Measurements from ENCODE around the gene CBFA2T3.

Gene CBFA2T3

DNA sequence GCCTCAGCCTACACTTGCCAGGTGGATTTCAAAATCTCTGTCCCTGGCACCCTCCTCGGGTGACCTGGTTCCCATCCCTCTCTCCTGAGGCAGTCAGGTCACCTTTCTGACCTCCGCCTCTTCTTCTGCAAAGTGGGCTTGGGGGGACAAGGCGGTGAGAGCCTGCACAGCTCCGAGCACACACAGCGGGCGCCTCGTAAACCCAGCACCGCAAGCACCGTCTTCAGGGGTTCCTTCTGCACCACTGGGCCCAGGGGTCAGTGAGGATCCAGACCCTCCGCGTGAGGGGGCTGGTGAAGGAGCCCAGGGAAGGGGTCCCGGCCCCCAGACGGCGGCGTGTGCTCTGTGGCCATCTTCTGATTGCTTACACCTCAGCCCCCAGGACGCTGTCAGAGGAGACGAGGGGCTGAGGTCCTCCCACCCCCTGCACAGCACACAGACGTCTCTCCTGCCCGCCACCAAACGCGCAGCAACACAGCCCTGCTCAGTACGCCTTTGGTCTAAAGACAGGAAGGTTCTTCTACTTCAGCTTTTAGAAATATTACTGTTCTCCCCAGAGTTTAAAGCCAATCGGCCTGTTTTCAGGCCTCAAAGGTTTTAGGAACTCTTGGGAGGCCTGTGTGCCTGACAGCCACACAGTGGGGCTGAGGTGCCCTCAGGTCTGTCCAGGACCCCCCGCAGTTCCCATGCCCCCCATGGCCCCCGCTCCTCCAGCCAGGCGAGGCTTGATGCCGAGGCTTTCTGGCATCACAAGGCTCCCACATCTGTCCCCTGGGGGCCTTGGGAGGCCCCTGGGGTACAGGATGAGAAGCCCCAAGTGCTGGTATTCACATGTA, 2.7 kb downstream of the CBFA2T3 start:
- DNase-seq, result no peak

DNA sequence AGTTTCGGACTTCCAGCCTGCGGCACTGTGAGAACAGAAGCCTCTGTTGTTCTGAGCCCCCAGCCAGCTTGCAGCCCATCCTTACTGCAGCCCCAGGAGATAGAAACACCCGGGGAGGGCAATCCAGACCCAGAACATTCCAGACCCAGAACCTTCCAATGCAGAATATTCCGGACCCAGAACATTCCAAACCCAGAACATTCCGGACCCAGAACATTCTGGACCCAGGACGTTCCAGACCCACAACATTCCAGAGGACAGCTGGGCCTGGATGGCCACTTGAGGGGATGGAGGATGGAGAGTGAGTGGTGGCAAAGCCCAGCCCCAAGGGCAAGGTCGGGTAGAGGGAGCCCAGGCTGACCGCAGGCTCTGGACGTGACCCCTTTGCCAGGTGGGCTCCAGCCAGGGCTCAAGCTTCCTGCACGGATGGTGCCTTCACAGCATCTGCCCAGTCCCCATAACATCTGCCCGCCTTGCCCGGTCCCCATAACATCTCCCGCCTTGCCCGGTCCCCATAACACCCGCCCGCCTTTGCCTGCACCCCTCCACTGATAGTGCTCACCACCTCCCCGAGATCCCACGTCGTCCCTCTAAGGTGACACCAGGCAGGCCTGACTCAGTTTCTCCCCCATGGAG, 3.5 kb downstream of the CBFA2T3 start:
- no peak for DNase-seq

DNA sequence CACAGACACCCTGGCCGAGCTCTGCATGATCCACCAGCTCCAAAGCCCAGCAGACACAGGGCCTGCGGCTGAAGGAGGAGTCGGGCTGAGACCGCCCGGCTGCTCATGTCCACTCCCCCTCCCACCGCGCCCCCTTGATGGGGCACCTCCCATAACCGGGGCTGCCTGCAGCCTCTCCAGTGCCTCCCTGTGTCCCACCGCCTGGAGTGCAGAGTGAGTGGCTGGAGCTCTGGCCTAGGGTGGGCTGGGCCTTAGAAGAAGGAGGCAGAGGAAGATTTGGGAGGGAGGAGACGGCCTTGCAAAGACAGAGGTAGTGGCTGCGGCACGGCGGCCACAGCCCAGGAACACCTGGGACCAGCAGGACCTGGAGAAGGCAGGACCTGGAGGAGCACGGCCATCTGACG, 4.0 kb downstream of the CBFA2T3 start:
- no peak for DNase-seq

DNA sequence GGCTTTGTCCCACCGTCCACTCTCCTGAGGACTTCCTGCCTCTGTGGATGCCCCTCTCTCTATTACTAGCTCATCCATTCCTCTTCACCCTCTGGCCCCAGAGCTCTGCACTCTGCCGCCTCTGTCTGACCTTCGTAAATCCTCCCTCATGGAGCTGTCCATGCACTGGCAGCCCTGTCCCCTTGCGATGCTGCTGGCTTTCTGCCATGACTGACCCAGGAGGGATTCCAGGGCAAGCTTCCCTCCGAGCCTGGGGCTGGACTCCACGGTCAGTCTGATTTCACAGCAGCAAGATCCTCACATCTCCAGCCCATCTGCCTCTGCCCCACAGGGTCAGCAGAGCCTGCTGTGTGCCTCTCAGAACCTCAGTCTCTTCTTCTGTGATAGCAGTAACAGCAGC, 4.7 kb downstream of the CBFA2T3 start:
- no peak for DNase-seq

DNA sequence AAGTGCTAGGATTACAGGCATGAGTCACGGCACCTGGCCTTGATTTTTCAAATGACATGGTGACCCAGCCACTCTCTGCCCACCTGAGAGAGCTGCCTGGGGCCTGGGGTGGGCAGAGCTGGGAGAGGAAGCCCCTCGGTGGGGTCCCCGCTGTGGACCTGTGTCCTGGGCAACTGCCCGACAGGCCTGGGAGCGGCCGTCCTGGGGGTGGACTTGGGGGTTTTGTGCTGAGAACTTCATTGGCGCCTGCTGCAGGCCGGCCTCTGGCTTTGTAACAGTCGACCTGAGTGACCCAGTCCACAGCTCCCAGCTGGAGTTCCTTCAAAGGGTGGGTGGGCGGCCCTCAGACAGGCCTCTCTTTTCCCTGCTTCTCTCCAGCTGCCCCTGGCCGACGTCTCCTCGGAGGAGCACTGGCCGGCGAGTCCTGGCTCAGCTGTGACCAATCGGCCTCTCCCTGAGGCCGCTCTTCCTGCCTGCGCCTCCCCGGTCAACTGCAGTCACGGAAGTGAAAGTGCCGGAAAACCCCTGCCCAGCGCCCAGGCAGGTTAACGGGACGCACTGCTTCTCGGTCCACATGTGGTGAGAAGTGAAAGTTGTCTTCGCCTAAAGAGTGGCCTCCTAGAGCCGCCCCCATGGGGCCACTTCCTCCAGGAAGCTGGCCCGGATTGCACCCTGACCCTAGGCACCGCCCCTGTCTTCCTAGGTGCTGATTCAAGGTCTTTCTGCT, 5.5 kb downstream of the CBFA2T3 start:
- DNase-seq, result no peak

DNA sequence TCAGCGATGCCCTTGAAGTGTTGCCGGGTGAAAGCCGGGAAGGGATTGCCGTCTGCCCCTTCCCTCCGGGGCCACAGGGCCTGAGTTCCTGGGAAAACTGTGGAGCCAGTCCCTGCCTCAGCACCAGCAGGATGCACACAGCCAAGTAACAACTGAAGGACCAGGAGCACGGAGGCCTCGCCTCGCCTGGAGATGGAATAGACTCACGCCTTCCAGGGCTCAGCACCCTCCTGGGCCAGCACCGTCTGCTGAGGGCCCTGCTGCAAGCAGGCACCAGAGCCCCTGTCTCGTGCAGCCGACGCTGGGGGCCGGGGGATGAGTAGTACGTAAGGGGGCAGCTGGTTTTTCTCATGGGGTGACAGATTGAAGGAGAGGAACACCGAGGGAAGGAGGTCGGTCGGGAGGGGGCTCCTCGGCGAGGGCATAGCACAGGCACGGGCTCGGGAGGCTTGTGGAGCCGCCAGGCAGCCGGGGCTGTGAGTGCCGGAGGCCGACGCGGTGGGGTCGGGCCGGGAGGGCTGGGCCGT, 6.4 kb downstream of the CBFA2T3 start:
- no peak for DNase-seq

DNA sequence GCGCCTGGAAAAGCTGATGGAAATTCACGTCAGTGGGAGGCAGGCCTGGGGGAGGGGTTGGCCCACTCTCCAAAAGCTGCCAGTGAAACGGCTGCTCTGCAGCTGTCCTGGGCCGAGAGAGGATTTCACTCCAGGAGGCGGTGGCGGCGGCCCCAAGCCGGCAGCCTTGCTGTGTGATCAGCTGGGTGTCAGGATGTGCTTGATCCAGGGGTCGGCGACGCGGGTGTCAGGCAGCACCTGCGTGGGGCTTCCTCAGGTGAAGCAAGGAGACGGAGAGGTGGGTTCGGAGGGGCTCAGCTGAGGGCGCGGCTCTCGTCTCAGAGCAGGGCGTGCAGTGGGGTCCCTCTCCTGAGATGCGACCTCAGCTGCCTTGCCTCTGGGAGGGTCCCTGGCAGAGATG, 7.0 kb downstream of the CBFA2T3 start:
- DNase-seq, result no peak

DNA sequence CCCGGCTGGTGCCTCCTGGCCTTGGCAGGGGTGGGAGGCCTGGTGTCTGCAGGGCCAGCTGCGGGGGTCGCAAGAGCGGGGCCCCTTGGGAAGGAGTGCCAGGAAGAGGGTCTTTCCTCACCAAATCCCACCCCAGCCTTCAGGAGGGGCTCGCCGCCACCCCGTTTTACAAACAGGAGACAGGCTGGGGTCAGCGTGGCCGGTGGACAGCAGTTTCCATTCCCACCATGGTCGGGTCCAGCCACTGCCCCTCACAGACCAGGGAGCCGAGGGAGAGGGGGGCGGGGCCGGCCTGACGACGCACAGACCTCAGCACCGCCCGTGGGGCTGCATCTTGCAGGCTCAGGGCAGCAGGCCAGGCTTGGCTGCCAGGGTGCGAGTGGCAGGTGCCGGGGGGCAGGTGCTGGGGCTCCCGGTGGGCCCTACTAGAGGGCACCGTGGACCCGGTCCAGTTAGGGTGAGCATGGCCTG, 7.6 kb downstream of the CBFA2T3 start:
- DNase-seq, result no peak

DNA sequence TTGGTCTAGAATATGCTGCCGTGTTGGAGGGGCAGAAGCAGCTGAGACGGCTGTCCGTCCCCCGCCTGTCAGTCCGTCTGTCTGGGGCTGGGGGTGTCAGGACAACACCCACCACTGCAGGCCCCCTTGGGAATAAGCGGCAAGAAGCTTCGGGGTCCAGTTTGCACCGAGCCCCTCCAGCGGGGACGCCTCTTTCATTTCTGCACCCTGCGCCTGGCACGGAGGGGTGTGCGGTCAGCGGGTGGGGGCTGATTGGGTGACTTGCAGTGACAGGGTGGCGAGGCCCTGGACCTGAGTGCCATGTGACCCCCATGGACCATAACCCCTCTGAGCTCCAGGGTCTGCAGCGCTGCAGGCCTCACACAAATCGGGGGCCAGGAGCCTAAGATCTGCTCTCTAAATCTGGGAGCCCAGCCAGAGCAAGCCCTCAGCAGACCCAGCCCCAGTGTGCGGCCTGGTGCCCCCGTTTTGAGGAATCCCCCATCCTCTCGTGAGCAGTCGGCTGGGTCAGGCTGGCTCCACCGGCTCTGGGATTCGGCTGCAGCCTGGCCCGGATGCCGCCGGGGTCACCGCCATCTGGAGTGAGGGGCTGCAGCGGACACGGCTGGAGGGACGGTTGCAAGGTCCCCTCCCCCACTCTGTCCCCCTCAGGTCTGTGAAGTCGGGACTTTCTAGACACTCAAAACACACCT, 8.3 kb downstream of the CBFA2T3 start:
- DNase-seq, result no peak

DNA sequence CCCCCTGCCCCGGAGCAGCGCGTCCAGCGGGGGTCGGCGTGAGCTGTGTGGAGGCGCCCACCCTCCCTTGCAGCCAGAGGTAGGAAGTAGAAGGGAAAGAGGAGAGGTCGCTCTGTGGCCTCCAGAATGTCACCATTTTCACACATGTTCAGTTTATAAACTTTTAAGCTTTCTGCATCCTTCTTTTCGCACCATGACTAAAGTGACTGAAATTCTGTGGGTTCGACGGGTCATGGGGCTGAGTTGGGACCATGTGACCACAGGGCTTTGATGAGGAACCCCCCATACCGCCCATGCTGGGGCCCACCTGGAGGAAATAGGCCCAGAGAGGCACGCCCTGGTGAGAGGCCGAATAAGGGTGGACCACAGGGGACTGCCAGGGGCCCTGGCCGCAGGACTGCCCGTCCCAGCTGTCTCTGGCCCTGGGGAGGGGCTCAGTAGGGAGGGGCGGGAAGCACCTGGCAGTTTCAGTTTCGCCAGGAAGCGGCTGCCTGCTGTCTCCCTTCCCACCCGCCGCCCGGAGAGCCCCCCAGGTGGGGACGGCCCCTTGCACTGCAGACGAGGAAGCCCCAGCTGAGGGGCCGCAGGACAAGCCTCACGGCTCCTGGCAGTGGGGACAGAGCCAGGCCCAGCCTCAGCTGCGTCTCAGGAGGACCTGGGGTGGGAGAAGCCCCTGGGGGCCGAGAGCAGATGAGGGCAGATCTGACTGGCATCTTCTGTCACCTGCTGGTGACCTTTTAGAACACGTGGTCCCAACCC, 9.0 kb downstream of the CBFA2T3 start:
- DNase-seq, result no peak

DNA sequence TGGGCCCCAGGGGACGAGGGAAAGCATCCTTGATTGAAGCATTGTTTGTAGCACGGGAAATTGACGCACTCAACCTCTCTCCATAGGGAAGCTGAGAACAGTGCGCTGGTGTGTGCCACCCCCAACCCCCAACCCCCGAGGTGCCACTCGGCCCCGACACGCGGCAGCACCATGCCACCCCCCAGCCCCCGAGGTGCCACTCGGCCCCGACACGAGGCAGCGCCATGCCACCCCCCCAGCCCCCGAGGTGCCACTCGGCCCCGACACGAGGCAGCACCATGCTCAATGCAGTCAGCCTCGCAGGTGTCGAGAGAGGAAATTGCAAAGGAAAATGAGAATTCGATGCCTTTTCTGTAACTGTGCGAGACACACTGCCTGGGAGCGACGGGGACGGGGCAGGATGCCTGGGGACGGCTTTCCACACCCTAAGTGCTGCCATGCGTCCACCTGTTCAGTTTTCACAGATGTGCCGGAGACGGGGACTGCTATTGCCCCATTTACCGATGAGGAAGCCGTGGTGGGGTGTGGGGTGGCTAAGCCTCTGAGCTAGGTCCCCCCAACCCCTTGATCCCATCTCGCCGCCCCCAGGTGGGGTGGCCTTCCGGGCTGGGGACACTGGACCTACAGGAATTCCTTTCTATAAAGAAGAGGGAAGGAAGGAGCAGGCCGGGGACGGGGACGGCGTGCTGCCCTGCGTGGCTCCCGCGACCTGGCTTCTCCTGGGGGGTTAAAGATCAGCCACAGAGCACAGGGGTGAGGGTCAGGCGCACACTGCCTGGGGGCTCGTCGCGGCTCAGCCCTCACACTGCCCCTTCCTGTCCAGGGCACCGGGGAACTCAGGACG, 9.8 kb downstream of the CBFA2T3 start:
- no peak for DNase-seq

DNA sequence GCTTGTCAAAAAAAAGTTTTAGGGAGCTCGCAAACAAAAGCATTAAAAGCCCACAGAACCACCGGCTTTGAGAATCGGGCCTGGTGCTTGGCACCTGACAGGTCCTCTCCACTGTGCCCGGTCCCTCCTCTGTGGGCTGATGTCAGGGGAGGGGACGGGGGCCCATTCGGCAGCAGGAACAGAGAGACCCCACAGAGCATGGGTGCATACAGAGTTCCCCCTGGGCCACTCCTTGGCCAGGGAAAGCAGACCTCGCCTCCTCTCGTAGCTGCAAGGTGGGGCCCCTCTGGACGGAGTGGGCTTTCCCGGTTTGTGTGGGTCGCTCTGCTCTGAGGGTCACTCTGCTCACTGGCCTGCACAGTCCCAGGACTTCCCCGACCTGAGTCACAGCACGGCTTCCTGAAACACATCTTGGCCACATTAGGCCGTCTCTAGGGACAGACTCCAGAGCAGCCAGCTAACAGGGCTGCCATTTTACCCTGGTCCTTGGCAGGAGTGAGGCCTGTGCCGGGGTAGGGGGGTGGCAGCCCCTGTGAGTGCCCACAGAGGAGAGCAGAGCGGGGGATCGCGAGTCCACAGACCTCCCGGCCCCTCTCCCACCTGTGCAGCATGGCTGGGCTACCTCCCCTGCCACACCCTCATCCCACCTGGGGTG, 11.1 kb downstream of the CBFA2T3 start:
- no peak for DNase-seq

DNA sequence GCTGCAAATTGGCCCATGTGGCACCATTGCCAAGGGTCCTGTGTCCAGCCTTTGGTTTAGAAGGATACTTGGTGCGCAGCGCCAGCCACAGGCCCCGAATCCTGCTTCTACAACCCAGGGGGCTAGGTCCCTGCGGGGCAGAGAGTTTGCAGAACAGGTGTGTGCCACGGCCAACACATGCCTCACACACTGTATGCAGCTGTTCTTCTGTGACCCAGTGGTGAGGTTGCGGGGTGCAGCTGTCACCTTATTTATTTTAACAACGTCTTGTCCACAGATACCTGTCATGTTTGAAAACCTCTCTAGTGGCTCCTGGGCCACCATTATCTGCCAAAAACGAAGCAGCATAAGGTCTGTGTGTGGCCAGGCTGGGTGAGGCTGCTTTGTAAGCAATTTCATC, 11.6 kb downstream of the CBFA2T3 start:
- no peak for DNase-seq

DNA sequence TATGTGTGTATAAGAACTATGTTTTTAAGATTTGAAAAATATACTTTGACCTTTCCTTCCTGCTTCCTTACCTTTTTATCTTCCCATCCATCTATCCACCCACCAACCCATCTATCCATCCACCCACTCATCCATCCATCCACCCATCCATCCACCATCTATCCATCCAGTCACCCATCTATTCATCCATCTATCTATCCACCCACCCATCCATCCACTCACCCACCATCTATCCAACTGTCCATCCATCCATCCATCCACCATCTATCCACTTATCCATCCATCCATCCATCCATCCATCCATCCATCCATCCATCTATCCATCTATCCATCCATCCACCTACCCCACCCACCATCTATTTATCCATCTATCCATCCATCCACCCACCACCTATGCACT, 12.4 kb downstream of the CBFA2T3 start:
- DNase-seq, result no peak

DNA sequence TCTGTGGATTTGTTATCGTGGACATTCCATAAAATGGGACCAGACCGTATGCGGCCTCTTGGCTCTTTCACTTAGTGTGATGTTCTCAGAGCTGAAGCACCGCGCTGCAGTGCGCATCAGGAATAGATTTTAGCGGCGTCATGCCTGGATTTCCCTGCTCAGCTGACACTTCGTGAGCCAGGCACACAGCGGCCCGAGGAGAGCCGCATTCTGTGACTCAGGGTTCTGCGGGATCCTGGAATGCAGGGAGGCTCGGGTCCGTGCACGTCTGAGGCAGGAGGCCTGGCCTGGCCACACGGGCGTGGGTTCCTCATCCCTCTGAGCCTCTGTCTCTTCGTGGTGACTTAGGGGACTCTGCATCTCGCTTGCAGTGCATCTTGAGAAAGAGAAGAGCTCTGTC, 13.4 kb downstream of the CBFA2T3 start:
- DNase-seq, result no peak

DNA sequence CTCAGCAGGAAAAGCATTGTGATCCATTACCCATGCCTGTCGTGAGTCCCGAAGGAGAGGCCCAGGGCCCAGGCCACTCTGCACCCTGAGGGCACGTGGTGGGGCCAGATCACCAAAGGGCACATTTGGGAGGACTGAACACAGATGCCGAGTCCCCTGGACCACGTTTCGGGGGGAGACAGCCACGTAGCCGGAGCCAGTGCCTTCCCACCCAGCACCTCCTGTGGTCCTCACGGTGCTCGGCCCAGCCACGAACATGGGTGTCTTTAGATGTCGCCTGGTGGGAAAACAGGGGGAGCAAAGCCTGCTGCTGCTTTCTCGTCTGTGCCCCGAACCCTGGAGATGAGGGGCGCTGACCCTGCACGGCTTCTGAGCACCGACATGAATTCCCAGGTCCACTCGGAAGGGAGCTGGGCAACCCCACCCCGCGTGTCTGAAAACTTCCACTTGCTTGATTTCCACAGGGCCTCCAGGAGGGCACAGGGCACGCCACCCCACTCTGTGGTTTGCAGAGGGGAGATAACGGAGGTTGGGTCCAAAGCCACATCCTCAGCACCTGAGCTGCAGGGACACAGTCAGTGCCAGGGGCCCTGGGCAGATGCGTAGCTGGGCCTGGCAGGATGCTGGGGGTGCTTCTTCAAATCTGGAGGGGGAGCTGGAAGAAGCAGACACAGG, 14.4 kb downstream of the CBFA2T3 start:
- DNase-seq, result no peak

DNA sequence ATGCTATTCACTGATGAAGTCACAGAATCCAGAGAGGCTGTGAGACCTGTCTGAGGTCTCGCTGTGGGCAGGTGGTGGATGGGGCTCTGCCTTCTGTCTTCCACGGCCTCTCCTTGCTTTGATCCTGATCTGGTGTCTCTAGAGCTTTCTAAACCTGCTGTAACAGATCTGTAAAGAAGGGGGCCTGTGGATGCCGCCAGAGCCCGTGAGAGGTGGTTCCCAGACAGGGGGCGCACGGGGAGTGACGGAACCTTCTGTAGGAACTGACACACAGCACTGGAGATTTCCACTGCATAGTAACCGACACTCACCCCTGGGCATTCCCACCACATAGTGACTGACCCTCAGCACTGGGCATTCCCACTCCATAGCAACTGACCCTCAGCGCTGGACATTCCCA, 16.0 kb downstream of the CBFA2T3 start:
- no peak for DNase-seq

DNA sequence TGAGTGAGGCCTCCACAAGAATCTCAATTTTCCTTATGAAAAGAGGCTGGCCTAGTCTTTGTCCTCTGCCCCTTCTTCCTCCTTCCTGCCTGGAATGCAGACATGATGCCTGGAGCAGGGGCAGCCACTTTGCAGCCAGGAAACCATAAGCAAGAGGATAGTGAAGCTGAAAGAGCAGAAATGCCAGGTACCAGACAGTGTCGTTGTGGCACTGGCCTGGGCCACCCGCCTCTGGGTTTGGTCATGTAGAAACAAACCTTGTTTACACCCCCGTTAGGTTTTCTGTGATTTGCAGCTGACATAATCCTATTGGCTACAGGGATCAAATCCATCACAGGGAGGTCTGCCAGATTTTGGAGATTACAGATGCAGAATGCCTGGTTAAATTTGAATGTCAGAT, 16.5 kb downstream of the CBFA2T3 start:
- DNase-seq, result no peak

DNA sequence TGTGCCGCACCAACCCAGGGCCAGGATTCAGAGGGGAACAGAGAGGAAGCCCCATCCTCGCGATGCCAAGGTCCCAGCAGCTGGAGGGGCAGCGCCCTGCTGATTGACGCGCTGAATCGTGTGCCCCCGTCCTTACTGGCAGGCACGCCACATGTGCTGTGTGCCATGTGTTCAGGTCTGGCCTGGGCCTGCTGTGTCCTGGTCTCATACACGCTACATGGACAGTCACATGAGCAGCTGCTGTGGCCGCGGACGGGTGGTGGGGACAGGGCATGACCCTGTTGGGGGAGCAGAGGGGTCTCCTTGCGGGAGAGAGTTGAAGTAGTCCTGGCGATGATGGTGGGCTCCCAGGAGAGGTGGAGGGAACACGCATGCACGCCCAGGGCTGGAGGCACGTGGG, 18.0 kb downstream of the CBFA2T3 start:
- DNase-seq, result no peak
